HK-2 (cell line): ENCODE results near the gene PDE8B.

Experiments used
- DNase-seq: peaks from one replicate; pipeline ENCODE4 v3.0.0-alpha.2; 2018; ENCODE audit not compliant: unreplicated experiment

PDE8B gene

DNA sequence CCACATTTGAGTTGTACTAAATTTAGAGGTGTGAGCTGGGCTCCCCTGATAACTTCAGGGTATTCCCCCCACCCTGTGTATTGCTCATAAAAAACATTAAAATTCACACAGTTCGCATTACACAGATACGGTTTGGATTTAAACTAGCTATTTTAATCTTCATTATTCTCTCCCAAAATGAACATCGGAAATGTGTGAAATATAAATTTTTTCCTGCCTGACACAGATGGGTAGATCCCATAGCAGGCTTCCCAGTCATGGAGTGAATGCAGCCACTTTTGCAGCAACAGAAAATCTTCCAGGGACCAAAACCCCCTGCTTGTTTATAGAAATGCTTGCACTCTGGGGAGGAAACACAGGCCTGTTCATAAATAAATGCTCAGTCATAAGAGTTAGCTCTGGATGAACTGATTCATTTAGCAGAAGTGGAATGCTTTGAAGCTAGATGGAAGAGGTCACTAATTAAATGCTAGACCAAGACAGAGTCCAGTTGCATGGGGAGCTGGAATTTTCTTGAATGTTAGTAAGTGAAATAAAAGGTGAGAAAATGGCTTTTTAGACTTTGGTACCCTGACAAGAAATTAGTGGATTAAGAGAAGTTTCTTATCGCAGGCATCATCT lies 115.6 kb downstream of the PDE8B start:
- DNase-seq = no peak

DNA sequence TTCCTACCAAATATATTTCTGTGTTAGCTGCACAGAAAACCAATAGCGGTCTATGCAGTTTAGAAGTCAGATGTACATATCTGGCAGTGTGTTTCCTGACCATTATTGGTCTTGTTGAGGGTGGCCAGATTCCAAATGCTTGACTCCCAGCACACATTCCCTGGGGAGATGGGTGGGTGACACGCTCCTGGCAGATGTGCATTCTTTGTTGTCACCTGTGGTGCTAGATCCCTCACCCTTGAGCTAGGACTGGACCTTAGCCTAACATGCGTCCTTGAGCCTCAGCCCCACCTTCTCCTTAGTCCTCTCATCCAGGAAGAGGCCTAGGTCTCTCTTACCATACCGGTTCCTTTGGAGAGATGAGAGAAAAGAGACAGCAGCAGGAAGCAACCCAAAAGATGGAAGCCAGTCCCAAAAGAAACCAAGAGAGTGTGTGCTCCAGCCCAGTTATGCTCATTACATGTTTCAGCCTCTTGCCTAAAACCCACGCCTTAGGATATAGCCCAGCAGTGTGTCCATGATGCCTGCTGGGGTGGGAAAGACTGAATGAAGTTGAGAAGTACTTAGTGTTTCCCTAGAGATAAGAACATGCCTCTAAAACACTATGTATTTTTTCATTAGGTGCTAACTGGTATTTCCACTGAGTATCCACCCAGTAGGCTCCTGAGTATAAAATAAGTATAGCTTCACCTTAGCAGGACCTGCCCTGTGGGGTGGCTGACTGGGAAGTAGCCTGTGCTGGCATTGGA lies 116.7 kb downstream of the PDE8B start:
- DNase-seq = no peak

DNA sequence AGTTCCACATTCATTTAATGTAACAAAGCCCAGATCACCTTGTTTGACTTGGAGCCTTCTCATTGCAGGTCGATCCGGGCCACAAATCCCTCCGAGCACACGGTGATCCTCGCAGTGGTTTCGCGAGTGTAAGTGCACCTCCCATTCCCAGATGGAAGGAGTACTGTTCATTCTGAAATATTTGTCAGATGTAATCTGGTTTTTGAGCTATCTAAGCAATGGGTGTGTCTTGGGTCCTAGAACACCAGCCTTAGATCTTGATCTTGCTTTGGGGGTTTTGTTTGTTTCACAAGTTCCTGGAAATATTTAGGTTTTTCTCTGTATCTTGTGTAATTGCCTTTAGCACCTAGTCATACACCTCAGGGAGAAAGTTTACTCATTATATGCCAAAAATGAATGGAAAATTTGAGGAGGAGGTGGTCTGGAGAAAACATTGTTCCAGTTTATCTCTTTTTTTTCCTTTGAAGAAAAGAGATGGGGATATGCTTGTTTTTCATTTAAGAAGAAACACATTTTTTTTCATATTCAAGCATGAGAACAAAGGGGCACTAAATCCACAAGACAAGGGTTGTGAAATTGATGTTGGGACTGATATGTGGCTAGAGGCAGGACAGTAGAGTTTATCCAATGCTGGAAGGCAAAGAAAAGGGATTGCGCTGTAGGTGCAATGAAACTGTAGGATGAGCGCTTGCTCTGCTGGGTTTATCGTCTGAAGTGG lies 118.6 kb downstream of the PDE8B start:
- no peak for DNase-seq

DNA sequence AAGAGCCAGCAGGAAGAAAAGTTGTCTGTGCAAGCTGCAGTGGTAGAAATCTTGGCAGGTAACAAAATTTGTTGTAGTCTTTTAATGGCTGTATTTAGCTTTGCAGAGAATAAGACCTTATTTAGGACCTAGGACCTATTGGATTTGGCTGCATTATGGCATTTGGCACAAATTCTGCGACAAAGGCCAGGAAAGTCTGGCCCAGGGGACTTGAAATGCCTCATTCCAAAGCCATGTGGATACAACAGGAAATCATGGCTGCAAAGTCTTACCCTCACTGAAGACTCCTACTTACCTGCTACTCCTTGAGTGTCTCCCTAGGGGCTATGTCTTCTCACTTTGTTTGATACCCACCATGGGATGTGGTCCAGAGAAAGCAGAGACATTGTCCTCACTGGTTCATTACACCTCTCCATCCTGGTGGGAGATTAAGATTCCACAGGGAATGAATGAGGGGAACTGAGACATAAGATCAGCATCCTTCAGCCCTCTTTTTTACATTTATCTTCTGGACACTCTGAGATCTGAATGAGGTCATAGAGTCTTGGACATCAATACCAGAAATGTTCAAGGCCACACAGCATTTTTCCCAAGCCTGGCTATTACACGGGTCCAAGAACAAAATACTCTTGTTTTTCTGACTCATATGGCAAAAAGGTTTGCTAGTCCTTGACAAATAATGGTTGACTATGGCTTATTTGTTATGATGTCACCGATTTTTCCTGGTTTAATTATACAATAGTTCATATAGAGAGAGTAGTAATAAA lies 119.4 kb downstream of the PDE8B start:
- no peak for DNase-seq

DNA sequence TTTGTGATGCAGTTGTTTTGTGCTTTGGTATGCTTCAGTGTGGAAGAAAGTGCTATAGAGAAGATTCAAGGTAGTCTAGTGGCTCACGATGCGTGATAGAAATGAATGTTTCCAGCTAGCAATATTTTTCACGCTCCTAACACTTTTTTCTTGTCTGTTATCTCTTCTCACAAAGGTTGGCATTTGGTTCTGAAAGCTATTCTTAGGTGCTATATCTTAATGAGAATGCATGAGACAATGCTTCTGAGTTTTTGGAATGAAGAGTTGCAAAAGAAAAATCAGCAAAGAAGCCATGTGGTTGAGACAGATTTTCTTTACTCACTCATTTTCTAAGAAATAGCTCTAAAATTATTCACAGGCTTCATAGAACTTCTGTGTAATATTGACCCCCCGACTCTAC lies 122.6 kb downstream of the PDE8B start:
- no peak for DNase-seq

DNA sequence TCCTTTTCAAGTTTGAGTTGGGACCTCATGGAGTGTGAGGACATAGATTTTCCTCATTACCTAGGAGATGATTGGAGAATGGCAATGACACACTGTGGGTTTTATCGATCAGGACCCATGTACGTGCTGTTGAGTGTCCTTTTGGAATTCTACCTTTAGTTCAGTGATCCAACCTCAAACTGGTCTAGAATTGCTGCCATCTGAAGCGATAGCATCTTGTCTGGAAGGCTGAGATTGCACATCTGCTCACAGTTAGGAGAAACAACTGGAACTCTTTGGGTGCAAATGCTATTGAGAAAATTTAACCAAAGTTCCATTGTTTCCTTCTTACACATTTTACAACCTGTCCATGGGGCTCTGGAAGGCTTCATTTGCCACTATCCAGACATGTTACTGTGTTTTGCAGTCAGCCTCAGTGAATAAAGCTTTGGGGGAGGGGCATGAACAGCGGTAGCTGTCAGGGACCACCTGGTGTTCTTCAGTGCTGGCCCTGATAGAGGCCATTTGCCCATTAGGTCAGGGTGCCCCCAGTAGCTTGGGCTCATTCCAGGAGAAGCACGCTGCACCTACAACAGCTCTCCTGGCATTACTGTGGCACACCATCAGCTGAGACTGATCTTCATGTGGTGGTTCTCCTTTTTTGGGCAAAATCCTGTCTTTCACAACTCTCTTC lies 123.1 kb downstream of the PDE8B start:
- DNase-seq = no peak

DNA sequence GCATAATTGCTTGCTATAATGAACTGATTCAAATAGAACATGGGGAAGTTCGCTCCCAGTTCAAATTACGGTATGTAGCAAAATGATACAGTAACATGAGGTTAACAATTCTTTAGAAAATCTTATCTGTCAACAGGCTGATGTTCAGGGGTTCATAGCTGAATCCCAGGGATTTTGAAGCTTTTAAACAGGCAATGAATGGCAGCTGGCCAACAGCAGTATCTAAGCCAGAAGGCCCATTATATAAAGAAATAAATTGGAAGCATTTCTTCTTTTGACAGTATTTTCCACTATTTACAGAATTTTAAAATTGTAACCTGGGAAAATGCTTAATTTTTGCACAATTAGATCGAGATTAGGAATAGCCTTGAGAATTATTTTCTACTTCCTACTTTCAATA lies 126.8 kb downstream of the PDE8B start:
- no peak for DNase-seq

DNA sequence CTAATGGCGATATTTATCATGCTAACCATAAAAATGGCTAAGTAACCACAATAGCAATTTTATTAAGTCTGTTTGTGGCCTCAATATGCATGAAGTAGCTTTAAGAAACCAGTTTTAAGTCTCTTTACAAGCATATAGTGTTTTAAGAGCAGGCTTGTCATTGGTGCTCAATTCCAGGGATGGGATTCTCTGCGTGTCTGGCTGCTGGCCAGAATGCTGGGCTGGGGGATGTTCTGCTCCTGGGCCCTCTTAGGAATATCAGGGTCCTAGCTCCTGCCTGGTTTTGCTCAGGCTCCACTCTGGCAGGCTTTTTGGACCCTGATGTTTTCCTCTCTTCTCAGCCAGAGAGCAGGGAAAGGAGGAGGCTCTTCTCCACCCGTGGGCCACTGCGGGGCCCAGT lies 127.2 kb downstream of the PDE8B start:
- DNase-seq = no peak

DNA sequence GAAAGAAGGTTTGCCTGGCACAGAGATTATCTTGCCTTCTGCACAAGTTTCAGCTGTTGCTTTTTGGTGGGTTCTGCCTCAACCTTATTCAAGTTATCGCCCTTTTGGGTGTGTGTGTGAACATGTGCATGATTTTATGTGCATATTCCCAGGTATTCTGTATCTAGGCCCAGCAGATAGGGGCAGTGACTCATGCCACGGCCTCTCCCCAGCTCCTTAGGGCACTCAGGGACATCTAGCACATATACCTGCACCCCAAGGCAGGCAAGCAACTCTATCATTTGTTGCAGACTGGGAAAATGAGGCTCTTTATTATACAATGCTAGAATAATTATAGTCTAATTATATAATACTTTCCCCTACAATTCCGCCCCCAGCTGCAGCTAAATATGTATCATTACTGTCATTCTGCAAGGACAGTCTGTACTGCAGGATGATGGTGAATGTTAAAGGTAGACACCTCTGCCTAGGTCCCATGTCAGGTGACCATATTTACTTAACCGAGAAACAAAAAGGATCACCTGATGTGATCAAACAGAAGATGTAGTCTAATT lies 128.9 kb downstream of the PDE8B start:
- DNase-seq = no peak

DNA sequence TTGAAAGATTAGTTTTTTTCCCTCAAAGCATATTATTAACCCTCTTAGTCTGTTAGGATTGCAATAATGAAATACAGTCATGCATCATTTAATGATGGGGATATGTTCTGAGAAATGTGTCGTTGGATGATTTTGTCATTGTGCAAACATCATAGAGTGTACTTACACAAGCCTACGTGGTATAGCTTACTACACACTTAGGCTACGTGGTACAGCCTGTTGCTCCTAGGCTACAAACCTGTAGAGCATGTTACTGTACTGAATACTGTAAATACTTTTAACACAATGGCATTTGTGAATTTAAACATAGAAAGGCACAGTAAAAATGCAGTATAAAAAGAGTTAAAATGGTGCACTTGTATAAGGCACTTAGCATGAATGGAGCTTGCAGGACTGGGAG lies 132.7 kb downstream of the PDE8B start:
- DNase-seq = no peak

DNA sequence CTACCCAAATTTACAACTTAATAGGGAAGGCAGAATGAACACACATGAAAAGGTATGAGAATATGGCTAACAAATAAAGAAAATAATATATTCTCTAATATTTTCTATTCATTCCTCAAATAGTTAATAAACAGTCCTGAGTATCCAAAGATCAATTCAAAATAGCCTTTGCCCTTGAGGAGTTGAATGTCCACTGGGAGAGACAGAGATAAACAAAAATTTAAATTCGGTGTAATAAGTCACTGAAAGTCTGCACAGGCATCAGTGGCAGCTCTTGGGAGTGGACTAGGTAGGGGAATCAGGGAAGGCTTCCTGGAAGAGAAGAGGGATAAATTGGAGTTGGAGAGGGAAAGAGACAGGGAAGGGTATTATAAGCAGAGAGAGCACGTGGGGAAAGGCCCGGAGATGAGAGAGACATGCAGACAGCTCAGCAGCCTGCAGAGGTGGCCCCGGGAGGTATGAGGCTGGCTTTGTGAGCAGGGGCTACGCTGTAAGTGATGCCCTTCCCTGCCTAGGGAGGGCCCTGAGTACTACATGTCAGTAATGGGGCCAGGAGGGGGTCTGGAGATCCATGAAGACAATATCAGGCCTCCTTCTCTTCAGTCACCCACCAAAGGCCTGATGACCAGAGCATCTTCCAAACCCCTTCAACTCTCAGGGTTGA lies 137.1 kb downstream of the PDE8B start:
- DNase-seq = no peak

DNA sequence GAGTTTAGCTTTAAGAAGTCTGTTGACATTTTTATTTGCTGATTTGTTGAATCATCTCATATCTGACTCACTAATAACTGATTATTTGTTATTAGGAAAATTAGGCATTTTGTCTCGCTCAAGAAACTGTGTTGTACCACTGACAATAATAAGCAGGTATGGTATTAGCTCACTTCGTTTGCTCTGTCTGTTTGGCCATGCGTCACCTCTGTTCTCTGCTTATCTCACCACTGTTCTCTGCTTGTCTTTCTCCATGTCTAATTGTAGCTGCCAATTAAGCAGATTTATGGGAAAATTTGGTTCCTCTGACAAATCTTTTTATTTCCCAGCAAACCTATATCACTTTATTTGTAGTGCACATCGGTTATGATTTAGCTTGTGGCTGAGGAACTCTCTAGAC lies 142.8 kb downstream of the PDE8B start:
- DNase-seq = no peak

DNA sequence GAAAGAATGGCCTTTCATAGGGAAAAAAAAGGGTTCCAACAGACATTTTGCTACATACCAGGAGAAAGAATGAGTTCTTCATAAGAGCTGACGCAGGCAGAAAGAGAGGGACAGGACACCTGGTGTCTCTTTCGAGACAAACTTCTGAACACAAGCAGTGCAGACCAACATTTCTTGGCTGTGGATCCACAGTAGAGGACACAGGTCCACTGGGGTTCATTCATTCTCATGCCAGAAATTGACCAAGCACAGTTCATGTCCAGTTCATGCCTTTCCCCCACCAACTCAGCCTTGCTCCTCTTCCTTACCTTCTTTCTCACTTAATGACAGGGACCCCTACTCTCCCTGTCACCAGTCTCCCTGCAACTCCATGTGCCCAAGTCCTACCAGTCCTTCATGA lies 144.0 kb downstream of the PDE8B start:
- DNase-seq = no peak

DNA sequence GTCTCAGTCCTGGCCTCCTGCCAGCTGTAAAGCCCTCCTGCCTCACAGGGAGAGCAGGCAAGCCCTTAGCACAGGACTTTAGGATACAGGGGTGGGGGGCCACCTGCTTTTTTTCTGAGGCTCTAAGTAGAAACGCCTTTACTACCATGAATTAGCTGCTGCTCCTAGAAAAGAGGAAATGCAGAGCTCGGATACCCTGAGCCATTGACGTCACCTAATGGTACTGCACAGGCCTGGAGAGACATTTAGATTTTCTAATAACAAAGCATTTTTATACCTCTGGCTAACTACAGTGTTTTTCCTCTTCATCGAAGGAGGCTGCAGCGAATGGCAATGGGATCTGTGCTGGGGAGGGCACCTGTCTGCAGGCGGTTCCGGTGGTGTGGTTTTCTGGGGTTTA lies 144.6 kb downstream of the PDE8B start:
- DNase-seq = no peak

DNA sequence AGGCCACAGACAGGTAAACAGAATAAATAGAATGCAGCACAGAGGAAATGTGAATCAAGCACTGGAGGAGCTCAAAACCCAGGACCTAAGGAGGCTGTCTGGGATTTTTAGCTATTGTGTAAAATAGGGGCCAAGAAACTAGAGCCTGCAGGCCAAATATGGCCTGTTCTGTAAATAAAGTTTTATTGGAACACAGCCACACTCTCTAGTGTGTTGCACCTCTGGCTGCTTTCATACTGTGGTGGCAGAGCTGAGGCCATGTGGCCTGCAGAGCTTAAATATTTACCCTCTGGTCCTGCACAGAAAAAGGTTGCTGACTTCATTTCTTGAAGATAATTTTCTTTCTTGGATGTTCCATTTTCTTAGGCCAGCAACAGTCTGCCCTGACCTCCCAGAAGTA lies 145.3 kb downstream of the PDE8B start:
- no peak for DNase-seq

DNA sequence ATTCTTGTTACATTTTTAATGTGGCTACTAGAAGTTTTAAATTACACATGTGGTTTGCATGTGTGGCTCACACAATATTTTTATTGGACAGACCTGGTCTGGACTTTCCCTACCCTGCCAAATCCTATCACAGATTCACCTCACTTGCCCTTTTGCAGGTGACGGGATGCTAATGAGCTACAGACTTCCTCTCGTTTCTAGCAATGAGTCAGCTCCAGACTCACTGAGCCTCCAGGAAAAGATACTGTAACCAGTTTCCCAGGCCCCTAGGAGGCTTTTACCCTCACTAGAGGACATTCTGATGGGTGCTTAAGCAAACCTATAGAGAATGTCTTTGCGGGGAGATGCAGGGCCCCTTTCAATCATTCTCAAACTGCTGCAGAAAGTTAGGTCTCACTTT lies 146.3 kb downstream of the PDE8B start:
- no peak for DNase-seq

DNA sequence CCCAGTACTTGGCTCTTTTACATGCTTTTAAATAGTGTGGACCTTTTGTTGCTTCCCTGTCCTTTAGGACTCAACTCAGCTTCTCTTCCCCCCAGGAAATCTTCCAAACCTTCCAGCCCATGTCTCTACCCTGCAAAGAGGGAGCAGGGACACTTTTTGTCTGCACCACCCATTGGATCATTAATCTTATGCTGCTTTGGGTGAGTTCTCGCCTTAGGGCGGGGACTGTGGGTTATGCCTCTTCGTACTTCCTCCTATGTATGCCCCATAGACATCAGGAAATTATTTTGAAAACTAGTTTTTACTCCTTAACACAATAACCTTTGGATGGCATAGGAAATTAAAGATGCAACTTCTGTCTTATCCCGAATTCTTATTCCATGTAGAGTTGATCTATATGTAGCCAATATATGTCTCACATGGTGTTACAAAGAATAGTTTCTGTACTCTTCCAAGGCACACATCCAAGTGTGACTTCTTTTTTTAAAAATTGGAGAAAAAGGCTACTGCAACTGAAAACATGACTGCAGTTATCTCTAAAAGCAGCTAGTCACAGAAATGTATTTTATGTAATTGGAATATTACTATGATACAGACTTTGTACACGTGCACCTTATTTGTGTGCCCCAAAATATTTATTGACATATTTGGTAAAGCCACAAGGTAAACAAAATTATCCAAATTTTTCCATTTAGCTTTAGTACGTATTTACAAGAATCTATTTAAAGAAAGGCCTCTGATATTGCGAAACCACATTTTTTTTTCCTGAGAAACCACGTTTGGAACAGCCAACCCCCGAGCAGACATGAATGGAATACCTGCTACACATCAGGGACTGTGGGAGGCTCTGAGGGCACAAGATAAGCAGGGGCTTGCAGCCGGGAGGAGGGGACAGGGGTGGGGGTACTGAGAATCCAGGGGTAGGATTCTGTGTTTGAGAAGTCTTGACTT lies 148.1 kb downstream of the PDE8B start:
- DNase-seq = no peak

DNA sequence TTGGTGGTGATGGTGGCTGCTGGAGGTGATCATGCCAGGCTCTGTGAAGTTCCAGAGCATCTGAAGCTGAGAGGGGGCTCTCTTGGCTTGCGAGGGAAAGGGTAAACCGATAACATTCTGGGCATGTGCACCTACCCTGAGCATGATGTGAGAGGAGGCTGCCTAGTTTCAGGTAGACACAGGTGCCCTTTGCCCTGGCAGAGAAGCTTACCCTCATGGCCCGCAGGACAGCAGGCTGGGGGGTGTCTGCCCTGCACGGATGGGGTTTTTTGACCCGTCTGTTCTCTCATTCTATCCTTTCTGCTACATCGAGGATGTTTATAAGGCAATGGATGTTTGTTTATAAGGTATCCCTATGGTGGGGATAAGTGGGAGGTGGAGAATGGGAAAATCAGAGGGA lies 148.8 kb downstream of the PDE8B start:
- DNase-seq = no peak

DNA sequence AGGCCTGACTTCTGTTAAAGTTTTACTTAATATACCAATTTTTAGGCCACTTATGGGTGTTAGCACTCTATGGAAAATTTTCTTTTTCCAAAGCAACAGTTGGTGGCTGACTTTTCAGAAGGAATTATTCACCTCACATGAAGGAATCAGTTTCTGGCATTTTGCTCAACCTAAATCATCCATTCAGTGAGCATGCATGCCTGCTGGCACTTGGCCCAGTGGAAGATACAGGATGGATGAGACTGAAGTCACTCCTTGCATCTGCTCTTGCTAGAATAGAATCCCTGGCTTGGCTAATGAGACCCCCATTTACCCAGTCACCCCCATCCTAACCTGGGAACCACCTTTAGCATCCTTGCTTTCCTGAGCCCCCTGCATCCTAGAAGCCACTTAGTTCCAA lies 149.9 kb downstream of the PDE8B start:
- no peak for DNase-seq

DNA sequence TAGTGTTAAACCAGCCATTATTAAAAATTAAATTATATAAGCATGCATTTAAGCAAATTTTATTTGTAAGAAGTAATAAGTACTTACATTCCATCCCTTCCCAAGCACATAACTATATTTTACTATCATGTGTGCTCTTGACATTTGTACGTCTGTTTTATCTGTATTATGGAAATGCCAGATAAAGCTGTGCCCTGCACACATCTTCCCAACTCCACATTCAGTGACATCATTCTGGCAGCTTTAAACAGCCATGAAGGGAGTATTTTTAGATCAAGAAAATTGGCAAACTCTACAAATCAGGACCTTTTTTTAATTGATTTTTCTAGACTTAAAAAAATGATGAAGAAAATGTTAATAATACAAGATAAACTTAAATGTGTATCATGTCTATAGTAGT lies 150.5 kb downstream of the PDE8B start:
- no peak for DNase-seq
